ENCODE measurements around the gene DYNLL2.

Gene DYNLL2

GRCh38 chr17:58111676-58112075, 28.5 kb downstream of the DYNLL2 start:
- in situ Hi-C loops (cut with HindIII; ENCODE audit: low sequenced_read_pairs) = no loop called here

GRCh38 chr17:58112970-58113631, 29.9 kb downstream of the DYNLL2 start:
- TF ChIP-seq CTCF (IDR thresholded peaks at IDR 0.05; ENCODE audit: low read depth, low read length) = peak; percentile 98
- in situ Hi-C loops (cut with HindIII; ENCODE audit: low sequenced_read_pairs) = no loop called here
- DNase-seq (ENCODE audit: low read depth, low spot score) = peak; percentile 56
- H3K4me3 ChIP-seq (ENCODE audit: low read depth, low read length) = no peak overlapping the region

More at GRCh38 chr17:58111676-58112075, 28.5 kb downstream of the DYNLL2 start:
- no peak overlapping the region for H3K4me3 ChIP-seq (ENCODE audit: low read depth, low read length)
- no peak for TF ChIP-seq CTCF (IDR thresholded peaks at IDR 0.05; ENCODE audit: low read depth, low read length)
- no peak for DNase-seq (ENCODE audit: low read depth, low spot score)

GRCh38 chr17:58113947-58114346, 30.7 kb downstream of the DYNLL2 start:
- DNase-seq (ENCODE audit: low read depth, low spot score) = no peak
- no peak overlapping the region for H3K4me3 ChIP-seq (ENCODE audit: low read depth, low read length)
- no peak for TF ChIP-seq CTCF (IDR thresholded peaks at IDR 0.05; ENCODE audit: low read depth, low read length)
- in situ Hi-C loops (cut with HindIII; ENCODE audit: low sequenced_read_pairs) = no loop called here

GRCh38 chr17:58117382-58117781, 34.2 kb downstream of the DYNLL2 start:
- no peak for TF ChIP-seq CTCF (IDR thresholded peaks at IDR 0.05; ENCODE audit: low read depth, low read length)
- DNase-seq (ENCODE audit: low read depth, low spot score) = no peak
- in situ Hi-C loops (cut with HindIII; ENCODE audit: low sequenced_read_pairs) = no loop called here
- no peak overlapping the region for H3K4me3 ChIP-seq (ENCODE audit: low read depth, low read length)

GRCh38 chr17:58119491-58119890, 36.3 kb downstream of the DYNLL2 start:
- TF ChIP-seq CTCF (IDR thresholded peaks at IDR 0.05; ENCODE audit: low read depth, low read length) = no peak
- no peak for DNase-seq (ENCODE audit: low read depth, low spot score)
- in situ Hi-C loops (cut with HindIII; ENCODE audit: low sequenced_read_pairs) = no loop called here
- no peak overlapping the region for H3K4me3 ChIP-seq (ENCODE audit: low read depth, low read length)

- peak; percentile 68 for DNase-seq (ENCODE audit: low read depth, low spot score)
Measured at GRCh38 chr17:58120195-58120822, 37.1 kb downstream of the DYNLL2 start.

More at GRCh38 chr17:58120195-58120822, 37.1 kb downstream of the DYNLL2 start:
- TF ChIP-seq CTCF (IDR thresholded peaks at IDR 0.05; ENCODE audit: low read depth, low read length) = no peak
- H3K4me3 ChIP-seq (ENCODE audit: low read depth, low read length) = no peak overlapping the region
- in situ Hi-C loops (cut with HindIII; ENCODE audit: low sequenced_read_pairs) = no loop called here
